NCI-H146 treated with DMSO at 0.1 percent for 48 hours (cell line): ENCODE results near the gene PCSK2.

Experiments used
- DNase-seq: peaks from one replicate; lab custom pipeline; 2025; ENCODE audit not compliant: unreplicated experiment; lab: John Stamatoyannopoulos, UW

Gene PCSK2

GRCh38 chr20:17236766-17237165 lies 9.9 kb downstream of the PCSK2 start:
- DNase-seq: no peak

DNA sequence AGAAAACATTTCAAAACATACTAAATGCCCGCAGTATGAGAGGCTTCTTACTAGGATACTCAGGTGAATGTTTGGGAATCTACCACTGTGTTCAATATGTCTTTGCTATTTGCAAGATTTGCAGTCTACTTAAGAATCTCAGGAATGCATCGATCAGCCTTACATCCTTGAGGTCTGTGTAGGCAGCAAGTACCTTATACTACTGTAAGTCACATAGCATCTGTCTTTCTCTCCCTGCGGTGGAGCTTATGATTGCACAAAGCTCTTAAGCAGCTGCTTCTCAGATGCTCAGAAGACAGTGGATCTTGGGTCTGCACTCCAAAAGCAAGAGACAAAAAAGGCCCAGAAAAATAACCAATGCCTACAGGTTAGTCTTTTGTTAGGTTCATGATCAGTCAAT lies 21.4 kb downstream of the PCSK2 start:
- no peak for DNase-seq

- DNase-seq: no peak
Observed at GRCh38 chr20:17262786-17263185, 35.9 kb downstream of the PCSK2 start.

DNA sequence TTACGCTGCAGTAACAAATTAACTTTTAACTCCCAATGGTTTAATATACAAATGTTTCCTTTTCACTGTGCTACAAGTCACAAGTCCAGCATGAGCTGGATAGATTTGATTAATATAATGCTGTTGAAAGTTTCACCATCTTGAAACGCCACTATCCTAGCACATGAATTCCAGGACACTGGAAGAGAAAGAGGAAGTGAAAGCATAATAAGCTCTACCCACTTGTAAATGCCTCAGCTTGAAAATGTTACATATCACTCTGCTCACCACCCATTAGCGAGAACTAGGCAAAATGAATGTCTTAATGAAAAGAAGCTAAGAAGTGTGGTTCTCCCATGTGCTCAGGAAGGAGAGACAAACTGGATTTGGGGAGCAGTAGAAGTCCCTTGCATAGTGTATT lies 46.9 kb downstream of the PCSK2 start:
- DNase-seq: no peak

- DNase-seq: no peak
Observed at GRCh38 chr20:17276101-17276500, 49.3 kb downstream of the PCSK2 start.

- peak; percentile 72 for DNase-seq
Observed at GRCh38 chr20:17281478-17281877, 54.6 kb downstream of the PCSK2 start.

DNA sequence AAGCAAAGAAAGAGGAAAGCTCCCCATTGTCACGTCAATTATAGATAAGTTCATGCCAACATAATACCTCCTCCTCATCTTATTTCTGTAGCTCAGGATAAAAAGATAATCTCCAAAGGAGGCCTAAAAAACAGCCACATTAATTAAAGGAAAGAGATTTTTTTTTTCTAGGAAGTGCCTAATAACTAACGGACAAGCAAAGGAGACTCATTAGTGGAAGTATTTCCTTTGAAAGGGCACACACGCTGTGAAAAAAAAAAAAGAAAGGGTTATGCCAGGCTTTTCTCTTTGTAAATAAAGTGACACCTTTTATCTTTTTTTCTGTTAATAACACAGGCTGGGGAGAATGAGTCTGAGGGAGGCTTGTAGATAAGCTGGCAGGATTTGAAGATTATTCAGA lies 55.7 kb downstream of the PCSK2 start:
- peak; percentile 81 for DNase-seq

DNA sequence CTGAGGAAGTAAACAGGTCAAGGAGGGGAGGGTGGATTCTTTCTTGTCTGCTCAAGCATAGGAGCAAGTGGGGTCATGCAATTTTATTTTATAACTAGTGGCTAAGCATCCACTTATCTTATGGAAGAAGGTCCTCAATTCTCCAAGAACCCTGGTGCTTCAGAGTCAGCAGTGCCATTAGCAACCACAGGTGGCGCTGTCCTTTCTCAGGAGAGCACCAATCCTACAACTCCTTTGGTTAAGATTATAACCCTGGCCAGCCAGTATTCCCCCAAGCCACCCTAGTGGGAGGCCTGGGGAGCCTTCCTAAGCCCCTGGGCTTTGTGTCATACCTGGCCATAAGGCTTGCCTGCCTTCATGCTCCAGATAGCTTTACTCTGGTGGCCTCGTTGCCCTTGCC lies 60.7 kb downstream of the PCSK2 start:
- DNase-seq: no peak

- no peak for DNase-seq
Observed at GRCh38 chr20:17287998-17288397, 61.2 kb downstream of the PCSK2 start.

DNA sequence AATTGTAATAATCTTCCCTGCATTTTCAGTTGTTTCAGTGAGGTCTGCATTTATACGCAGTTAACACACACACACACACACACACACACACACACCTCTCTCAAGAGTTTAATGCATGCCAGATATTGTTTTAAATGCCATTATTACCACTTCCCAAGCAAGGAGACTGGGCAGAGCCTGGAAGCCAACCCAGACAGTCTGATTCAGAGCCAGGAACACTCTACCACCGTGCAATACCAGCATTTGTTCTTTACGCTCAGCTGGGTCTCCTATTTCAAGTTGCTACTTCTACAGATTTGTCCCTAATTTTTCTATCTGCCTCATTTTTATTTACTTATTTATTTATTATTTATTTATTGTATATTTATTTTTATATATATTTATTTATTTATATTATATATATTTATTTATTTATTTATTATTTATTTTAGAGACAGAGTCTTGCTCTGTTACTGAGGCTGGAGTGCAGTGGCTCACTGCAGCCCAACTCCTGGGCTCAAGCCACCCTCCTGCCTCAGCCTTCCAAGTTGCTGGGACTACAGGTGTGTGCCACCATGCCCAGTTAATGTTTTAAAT lies 68.4 kb downstream of the PCSK2 start:
- DNase-seq: no peak

GRCh38 chr20:17295991-17296390 lies 69.2 kb downstream of the PCSK2 start:
- DNase-seq: no peak

- DNase-seq: no peak
Observed at GRCh38 chr20:17298171-17298570, 71.3 kb downstream of the PCSK2 start.

DNA sequence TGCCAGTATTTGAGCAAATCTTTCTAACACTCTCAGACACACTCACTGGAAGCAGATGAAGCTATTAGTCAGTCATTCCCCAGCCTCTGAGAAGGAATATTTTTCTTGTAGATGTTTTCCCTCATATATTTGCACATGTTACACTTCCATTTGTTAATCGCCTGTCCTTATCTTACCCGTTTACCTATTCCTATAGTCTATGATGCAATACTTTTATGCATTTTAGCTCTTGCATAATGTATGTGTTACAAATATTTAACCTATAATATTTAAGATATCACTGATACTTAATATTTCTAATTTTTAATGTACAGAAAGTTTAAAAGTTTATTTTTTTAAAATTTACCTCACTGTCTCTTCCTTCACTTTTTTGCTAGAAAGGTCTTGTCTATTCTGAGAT lies 71.9 kb downstream of the PCSK2 start:
- no peak for DNase-seq

DNA sequence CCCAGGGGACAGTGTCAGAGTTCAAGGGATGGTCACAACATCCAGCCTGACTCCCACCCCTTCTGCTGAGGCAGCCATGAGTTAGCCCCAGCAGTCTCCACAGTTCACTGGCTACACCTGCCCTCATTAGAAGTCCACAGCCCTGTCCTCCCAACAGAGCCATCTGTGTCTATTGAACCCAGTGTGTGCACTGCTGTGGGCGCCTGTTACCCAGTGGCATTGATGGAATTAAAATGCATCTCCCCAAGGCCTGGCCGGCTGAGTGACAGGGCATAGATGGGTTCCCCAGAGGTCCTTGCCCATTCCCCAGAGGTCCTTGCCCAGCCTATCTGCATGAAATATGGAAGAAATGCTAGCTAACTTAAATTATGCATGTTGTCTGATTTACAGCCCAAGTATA lies 73.3 kb downstream of the PCSK2 start:
- DNase-seq: peak; percentile 28

GRCh38 chr20:17304774-17305173 lies 77.9 kb downstream of the PCSK2 start:
- peak; percentile 47 for DNase-seq

- no peak for DNase-seq
Observed at GRCh38 chr20:17306427-17306826, 79.6 kb downstream of the PCSK2 start.

DNA sequence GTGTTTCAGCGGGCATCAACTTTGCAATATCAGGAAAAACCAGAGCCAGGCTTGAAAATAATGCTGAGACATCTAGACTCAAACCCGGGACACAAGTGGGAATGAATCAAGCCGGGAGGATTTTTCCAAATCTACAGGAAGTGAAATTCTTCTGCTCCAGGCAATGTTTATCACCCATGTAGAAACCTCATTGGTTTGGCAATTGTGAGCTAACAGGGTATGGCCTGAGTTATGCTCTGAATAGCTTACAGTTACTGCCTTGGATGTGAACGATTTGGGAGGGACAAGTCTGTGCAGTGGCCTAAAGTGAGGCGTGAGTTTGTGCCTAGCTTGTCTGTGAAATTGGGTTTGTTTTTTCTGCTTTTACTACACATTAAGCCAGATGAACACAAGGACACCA lies 87.4 kb downstream of the PCSK2 start:
- no peak for DNase-seq

DNA sequence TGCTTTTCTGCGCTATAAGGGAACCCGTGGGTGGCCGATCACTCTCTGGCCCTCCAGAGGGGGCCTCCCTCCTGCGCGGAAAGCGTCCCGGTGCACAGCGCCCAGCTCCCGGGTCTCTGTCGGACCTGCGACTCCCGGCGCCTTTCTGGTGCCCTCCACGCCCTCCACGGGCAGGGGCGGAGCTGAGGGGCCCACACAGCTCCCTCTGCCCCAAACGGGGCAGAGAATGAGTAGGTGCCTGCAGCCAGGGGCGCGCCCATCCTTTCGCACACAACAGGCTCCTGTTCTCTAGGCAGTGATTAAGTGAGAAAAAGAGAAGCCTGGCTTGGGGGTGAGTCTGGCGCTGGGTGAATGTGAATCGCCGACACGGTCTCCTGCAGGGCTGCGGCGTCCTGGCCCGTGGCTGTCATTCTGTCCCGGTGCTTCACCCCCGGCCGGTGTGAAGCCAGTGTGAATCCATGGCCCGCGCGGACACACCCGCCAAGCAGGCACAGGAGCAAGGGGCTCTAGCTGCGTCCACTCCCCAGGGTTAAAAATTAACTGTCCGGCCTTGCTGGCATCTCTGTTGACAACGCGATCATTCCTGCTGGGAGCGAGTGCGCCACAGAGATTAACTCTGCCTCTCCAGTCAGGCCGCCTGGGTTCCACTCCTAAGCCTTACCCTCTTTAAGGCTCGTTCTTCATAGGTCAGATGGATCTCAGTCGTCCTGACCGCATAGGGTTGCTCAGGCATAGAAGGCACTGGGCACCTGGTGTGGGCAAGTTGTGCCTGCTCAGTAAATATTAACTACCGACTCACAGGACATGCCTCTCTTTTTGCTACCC lies 88.8 kb downstream of the PCSK2 start:
- no peak for DNase-seq

DNA sequence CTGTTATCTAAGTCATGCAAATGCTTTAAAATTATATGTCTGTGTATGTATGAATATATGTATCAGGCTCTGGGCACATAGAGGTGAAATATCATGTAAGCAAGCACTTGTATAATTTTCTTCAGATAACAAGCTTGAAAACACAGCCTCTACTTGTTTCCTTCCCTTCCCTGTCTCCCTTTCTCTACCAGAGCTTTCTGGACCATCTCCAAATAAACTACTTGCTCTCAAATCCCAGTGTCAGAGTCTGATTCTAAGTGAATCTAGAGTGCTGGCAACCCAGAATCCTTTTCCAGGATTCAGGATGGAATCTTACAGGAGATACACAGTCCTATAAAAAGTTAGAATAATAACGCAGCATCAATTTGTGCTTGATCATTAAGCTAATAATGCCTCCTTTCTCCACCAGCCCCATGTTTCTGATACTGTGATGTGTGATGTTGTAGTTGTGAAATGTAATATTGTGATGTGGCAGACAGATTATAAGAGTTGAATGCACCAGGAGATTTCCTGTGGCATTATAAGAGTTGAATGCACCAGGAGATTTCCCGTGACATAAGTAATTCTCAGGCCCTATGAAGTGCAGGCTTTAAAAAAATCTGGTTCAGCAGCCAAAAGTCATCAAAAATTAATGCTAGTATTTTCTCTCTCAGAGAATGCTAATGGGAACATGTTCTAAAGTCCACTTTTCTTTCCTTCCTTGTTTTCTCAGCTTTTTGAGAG lies 89.6 kb downstream of the PCSK2 start:
- no peak for DNase-seq

DNA sequence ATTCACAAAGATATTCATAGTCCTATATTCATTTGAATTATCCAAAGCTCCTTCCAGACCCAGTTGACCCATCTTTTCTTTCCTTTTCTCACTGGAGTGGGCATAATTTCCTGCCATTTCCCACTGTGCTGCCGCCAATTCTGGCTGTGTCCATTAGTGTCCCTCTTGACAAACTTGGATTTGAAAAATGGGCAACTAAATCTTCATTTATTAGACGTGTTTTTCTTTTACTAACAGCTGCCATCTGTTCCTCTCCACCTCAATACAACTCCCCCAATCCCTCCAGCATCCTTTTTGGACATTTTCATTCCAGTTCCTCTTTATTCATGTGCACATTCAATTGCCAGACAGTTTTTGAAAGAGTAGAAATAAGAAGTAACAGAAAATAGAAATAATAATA lies 90.5 kb downstream of the PCSK2 start:
- no peak for DNase-seq

GRCh38 chr20:17320456-17320855 lies 93.6 kb downstream of the PCSK2 start:
- DNase-seq: no peak

GRCh38 chr20:17326096-17326495 lies 99.3 kb downstream of the PCSK2 start:
- DNase-seq: no peak
